Left lobe of liver (tissue), 2 donors: Measurements from ENCODE around the gene LIME1. TPM values are rescaled to one million over a fixed set of nuclear protein-coding genes. Genes with fewer than 3 reads are reported as not detected.

Experiments
- ATAC-seq: fragments of 200-7000 bp; cut with Tn5 transposase; one replicate; pipeline ENCODE4 v1.9.1; 2020; ENCODE audit warnings: mild to moderate bottlenecking, moderate library complexity
- DNase-seq: peaks from one replicate; pipeline ENCODE4 v3.0.0-alpha.2; 2020; ENCODE audit warnings: low spot score
- total RNA-seq: library from RNA; stranded (reverse); gene quantifications from one replicate; pipeline ENCODE4 v1.2.1, GENCODE V29; 2021
- donor health status: DM: no; HTN: no; CAD: no; lungs with moderate emphysema.
- donor health status: DM: no; HTN: yes; CAD: no.

The LIME1 gene
- total RNA-seq, 1 donor from 2014 or later = 122 TPM

GRCh38 chr20:63696628-63697356 is 39.7 kb upstream of the LIME1 start, which contains the start of gene TNFRSF6B:
Gene TNFRSF6B, plus strand, starts transcription at chr20:63696652. Its CDS starts 116 bp downstream, at chr20:63696768.
- DNase-seq = peak; percentile 51
- peak; percentile 39 for ATAC-seq

DNA sequence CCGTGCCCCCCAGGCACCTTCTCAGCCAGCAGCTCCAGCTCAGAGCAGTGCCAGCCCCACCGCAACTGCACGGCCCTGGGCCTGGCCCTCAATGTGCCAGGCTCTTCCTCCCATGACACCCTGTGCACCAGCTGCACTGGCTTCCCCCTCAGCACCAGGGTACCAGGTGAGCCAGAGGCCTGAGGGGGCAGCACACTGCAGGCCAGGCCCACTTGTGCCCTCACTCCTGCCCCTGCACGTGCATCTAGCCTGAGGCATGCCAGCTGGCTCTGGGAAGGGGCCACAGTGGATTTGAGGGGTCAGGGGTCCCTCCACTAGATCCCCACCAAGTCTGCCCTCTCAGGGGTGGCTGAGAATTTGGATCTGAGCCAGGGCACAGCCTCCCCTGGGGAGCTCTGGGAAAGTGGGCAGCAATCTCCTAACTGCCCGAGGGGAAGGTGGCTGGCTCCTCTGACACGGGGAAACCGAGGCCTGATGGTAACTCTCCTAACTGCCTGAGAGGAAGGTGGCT is 39.1 kb upstream of the LIME1 start:
- DNase-seq = no peak
- peak; percentile 8 for ATAC-seq

DNA sequence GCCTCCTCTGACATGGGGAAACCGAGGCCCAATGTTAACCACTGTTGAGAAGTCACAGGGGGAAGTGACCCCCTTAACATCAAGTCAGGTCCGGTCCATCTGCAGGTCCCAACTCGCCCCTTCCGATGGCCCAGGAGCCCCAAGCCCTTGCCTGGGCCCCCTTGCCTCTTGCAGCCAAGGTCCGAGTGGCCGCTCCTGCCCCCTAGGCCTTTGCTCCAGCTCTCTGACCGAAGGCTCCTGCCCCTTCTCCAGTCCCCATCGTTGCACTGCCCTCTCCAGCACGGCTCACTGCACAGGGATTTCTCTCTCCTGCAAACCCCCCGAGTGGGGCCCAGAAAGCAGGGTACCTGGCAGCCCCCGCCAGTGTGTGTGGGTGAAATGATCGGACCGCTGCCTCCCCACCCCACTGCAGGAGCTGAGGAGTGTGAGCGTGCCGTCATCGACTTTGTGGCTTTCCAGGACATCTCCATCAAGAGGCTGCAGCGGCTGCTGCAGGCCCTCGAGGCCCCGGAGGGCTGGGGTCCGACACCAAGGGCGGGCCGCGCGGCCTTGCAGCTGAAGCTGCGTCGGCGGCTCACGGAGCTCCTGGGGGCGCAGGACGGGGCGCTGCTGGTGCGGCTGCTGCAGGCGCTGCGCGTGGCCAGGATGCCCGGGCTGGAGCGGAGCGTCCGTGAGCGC is 38.5 kb upstream of the LIME1 start:
- ATAC-seq (no peak), DNase-seq (no peak)

- no peak for DNase-seq
- no peak for ATAC-seq
Observed at GRCh38 chr20:63698739-63699465, 37.6 kb upstream of the LIME1 start.

DNA sequence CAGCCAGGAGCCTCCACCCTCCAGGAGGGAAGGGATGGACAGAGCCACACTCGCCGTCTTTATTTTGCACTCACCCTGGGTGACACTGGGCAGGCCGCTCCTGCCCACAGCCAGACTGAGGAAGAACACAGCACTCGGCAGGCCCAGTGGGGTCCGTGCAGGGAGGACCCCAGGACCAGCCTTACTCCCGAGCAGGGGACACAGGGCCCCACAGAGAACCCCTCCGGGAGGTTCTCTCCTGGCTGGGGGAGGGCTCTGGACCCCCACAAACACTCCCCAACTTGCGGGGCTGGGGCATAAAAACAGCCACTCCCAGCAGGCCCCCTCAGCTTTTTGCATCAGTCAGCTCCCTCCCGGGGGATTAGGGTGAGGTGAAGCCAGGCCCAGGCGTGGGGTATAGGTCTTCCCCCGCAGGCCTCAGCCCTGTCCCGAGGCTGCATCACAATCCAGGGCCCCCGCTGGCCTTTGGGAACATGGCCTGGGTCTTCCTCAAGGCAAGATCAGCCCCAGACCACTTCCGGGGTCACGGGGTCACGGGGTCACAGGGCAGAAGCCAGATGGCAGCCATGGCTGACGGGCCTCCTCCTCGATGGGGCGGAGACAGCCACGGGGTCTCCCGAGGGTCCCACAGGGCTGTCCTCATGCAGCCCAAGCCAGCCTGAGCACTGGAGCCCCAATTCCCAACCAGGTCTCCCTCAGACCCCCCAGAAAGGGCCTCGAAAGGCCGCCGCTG is 36.8 kb upstream of the LIME1 start:
- DNase-seq (no peak), ATAC-seq (no peak)

GRCh38 chr20:63700199-63701050 is 36.0 kb upstream of the LIME1 start:
- ATAC-seq = no peak
- DNase-seq = no peak

GRCh38 chr20:63701051-63701328 is 35.5 kb upstream of the LIME1 start:
- DNase-seq (no peak), ATAC-seq (no peak)

GRCh38 chr20:63701329-63702035 is 35.0 kb upstream of the LIME1 start:
- no peak for DNase-seq
- no peak for ATAC-seq

GRCh38 chr20:63702036-63702665 is 34.3 kb upstream of the LIME1 start:
- DNase-seq = no peak

DNA sequence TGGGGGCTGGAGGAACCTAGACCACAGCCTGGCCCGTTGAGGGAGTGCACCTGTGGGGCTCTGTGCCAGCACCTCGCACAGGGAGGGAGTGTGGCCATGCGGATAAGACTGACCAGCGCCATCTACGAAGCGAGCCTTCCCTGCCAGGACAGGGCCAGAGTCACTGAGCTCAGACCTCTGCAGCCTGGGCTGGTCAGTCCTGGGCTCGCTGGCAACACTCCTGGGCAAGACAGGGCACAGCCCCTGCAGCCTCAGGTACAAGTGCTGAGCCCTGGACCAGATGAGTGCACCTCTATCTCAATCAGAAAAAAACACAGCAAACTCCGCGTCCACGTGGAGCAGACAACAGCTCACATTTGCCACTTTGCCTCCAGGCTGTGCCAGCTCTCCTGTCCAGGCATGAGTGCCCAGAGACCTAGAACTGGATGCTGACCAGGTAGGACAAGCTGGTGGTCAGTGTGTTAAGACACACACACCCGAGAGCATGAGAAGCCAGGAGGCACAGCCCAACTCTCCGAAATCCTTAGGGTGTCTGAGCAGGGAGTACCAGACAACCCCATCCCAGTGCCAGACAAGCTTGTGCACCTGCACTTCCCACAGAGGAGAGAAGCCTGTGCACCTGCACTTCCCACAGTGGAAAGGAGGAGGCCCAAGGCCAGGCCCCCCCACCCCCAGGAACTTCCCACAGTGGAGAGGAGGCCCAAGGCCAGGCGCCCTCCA is 33.6 kb upstream of the LIME1 start:
- ATAC-seq = no peak
- no peak for DNase-seq

More at GRCh38 chr20:63702036-63702665, 34.3 kb upstream of the LIME1 start:
- no peak for ATAC-seq

- DNase-seq (no peak), ATAC-seq (no peak)
Observed at GRCh38 chr20:63703471-63703975, 32.9 kb upstream of the LIME1 start.

- DNase-seq = no peak
- ATAC-seq = no peak
Observed at GRCh38 chr20:63703976-63704748, 32.3 kb upstream of the LIME1 start.

GRCh38 chr20:63704749-63705117 is 31.7 kb upstream of the LIME1 start:
- DNase-seq (no peak), ATAC-seq (no peak)

DNA sequence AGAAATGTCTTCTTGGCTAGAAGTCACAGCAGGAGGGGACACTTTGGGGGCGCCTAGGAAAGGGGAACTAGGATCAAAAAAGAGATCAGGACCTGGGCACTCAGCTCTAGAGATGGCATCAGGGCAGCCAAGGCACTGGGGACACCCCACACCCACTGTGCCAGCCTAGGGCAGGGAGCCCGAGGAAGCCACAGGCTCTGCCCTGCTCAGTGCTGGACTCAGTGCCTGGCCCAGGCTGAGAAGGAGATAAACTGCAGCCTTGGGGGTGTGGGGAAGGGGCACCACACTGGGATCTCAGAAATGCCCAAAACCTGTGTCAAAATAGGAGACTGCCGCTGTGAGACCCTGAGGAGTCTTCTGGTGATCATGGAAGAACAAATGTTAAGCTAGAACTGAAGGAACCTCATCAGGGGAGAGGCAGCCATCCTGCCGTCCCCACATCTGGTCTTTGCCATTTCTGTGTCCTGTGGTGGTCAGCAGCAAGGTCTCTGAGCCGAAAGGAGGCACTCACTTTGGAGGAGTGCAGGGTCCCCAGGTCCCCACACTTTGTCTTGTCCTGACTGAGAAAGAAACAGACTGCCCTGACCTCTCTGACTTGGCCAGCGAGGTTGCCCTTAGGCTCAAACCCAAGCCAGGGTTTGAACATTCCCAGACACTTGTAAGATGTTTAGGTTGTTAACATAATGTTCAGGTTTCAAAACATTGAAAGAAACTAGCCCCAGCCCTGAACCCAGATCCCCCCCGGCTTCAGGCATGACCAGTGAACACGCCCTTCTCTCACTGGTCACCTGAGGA is 31.0 kb upstream of the LIME1 start:
- DNase-seq (no peak), ATAC-seq (no peak)

DNA sequence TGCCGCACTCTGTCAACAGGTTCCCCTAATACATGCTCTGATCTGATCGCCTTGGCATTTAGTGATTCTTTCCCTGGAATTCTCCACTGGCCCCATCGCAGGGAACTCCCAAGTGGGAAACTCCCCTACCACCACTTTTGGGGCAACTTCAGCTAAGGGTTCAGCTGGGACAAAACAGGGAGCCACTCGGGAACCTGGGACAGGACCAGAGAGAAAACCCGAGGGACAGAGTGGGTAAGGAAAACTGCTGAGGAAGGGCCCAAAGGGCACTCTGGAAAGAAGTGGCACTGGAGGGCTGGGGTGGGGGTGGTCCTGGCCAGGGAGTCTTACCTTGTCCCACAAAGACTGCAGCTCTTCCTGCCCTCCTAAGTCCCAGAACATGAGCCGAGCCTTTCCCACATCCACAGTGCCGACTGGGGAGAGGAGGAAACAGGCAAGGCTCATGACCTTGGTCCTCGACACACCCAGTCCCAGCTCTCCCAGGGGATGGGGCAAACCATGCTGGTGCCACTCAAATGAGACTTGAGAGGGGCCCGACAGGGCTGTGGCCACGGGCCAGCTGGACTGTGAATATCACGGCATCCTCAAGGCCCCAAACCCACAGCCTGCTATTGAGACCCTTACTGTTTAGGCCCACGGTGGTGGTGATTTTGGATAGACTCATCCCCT is 30.3 kb upstream of the LIME1 start:
- DNase-seq = no peak
- no peak for ATAC-seq
